Tibial nerve (tissue), 4 donors: Measurements from ENCODE around the gene ISY1. TPM values are rescaled to one million over a fixed set of nuclear protein-coding genes. Genes with fewer than 3 reads are reported as not detected.

Experiments used
- DNase-seq, 2 donors: peaks; one replicate each; pipeline ENCODE4 v3.0.0-alpha.2; 2019; ENCODE audit warnings: low spot score in 2 of 2
- H3K27ac ChIP-seq, 4 donors: fragments of 200-600 bp; sonication (generic) in 3 of 4; one replicate each; pipeline ENCODE4 v1.5.1; 2017 to 2019; ENCODE audit warnings: mild to moderate bottlenecking in 1 of 4
- H3K27me3 ChIP-seq, 2 donors: fragments of 200-600 bp; sonication (generic) in 1 of 2; one replicate each; pipeline versions ENCODE4 v1.5.1 to v1.6.0; 2017 to 2019
- H3K36me3 ChIP-seq, 3 donors: fragments of 200-600 bp; sonication (generic); one replicate each; pipeline ENCODE4 v1.5.1; 2018 to 2019
- H3K4me1 ChIP-seq, 4 donors: fragments of 200-600 bp; sonication (generic) in 3 of 4; one replicate each; pipeline ENCODE4 v1.5.1; 2017 to 2019
- H3K4me3 ChIP-seq, 4 donors: fragments of 200-600 bp; sonication (generic) in 3 of 4; one replicate each; pipeline ENCODE4 v1.5.1; 2017 to 2019; ENCODE audit warnings: mild to moderate bottlenecking in 1 of 4, moderate library complexity in 1 of 4
- H3K9me3 ChIP-seq, 4 donors: fragments of 200-600 bp; sonication (generic) in 3 of 4; one replicate each; pipeline ENCODE4 v1.5.1; 2017 to 2019
- EP300 ChIP-seq, 2 donors: sonication (generic); formaldehyde crosslinking; IDR thresholded peaks; one replicate each; pipeline ENCODE4 v1.6.1; 2017; ENCODE audit warnings: antibody characterized with exemption in 2 of 2, mild to moderate bottlenecking in 1 of 2
- POLR2A ChIP-seq, 2 donors: fragments of 450-650 bp; IDR thresholded peaks; one replicate each; pipeline ENCODE4 v1.6.1; 2017; ENCODE audit warnings: antibody characterized with exemption in 2 of 2, mild to moderate bottlenecking in 2 of 2, moderate library complexity in 2 of 2
- WGBS, 2 donors: methylation state at CpG; one replicate each; pipeline ENCODE4 v1.1.5; 2018; 5-methylcytosine and 5-hydroxymethylcytosine counted together
- total RNA-seq, 4 donors: library from RNA; depleted of rRNA; stranded (reverse); fragments of >200 nt; gene quantifications; one replicate each; pipeline ENCODE4 v1.1.0, GENCODE V29; 2016
- TF ChIP-seq, protein P1 (sequence below), 5 experiments: fragments of 200-600 bp in 3 of 5; fragments of 450-650 bp in 2 of 5; sonication (generic) in 3 of 5; IDR thresholded peaks; one replicate each; pipeline ENCODE4 v1.5.1; 2016 to 2019; ENCODE audit warnings: antibody characterized with exemption in 5 of 5, mild to moderate bottlenecking in 3 of 5, moderate library complexity in 2 of 5

ISY1 gene
- total RNA-seq, 4 donors from 2014 or later, result 9.8 to 20.9 (median 16.0) TPM

DNA sequence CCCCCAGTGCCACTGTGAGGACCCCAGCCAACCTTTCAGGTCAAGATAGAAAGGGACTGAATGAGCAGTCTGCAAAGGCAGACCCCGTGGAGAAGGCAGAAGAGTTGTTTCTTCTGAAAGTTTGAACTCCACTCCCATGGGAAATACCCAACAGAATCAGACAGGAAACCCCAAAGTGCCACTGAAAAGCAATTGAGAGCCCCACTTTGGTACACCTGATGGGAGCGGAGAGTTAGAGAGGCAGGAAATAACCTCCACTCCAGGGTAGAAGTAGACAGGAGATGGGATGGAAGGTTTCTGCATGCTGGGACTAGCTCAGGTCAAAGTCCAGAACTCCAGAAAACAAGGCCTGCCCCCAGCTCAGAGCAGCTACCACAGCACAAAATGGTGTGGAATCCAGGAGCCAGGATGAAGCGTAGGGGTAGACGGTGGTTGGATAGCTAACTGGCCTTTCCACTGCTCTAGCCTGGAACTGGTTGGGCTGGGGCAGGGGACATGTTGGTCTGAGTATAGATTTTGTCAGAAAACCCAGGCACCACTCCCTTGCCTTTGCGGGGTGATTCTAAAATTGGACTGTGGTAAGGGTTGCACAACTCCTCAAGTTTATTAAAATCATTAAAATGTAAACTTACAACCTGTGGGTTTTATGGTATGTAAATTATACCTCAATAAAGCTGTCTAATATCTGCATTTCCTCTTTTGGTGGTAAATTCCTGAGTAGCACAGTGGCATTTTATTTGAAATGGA lies 37.4 kb downstream of the ISY1 start:
- 64 to 69% methylated on average over 5 of the region's 5 CpGs for WGBS, 2 donors
- no peak overlapping the region for H3K4me3 ChIP-seq

DNA sequence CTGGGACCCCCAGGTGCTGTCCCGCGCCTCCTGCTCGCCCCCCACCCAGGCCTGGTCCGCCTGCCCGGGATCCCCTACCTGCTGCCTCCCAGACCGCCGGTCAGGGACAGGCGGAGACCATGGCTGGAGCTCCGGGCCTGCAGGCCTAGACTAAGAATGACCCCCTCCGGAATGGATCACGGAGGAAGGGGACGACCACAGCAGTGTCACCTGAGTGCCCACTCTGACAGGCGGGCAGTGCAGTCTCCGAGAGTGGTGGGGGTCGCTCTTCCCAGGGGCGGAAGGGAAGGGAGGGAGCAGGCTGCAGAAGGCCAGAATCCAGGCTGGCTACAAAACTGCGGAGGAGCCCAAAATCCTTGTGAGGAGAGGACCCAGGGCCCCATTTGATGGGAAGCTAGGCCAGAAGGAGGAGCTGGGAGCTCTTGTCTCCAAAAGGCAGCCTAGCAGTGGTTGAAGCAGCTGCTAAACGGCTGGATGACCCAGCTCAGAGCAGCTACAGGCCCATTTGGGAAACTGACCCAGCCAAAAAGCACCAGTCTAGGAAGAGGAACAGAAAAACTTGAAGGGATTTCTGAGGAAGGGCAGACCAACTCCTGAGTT lies 38.4 kb downstream of the ISY1 start:
- DNase-seq, result no peak
- peak overlapping the region; percentile 74 to 97 (median 86) for H3K27ac ChIP-seq
- no peaks in the 10 kb centered on the region for H3K9me3 ChIP-seq
- H3K27me3 ChIP-seq, result no peaks in the 10 kb centered on the region
- peaks cover 0 to 34% (median 20%) of the 10 kb centered on the region in 4 donors for H3K4me1 ChIP-seq
- H3K4me3 ChIP-seq, result peak overlapping the region; percentile 31 to 87 (median 80)
- WGBS, 2 donors, result 36 to 37% methylated on average over 18 of the region's 18 CpGs
- TF ChIP-seq POLR2A (IDR thresholded peaks at IDR 0.05) (no peak), EP300 (IDR thresholded peaks at IDR 0.05) (no peak)
- TF ChIP-seq, protein P1, sequence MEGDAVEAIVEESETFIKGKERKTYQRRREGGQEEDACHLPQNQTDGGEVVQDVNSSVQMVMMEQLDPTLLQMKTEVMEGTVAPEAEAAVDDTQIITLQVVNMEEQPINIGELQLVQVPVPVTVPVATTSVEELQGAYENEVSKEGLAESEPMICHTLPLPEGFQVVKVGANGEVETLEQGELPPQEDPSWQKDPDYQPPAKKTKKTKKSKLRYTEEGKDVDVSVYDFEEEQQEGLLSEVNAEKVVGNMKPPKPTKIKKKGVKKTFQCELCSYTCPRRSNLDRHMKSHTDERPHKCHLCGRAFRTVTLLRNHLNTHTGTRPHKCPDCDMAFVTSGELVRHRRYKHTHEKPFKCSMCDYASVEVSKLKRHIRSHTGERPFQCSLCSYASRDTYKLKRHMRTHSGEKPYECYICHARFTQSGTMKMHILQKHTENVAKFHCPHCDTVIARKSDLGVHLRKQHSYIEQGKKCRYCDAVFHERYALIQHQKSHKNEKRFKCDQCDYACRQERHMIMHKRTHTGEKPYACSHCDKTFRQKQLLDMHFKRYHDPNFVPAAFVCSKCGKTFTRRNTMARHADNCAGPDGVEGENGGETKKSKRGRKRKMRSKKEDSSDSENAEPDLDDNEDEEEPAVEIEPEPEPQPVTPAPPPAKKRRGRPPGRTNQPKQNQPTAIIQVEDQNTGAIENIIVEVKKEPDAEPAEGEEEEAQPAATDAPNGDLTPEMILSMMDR (IDR thresholded peaks at IDR 0.05), result no peak
- peaks cover 0 to 20% (median 0%) of the 10 kb centered on the region in 3 donors for H3K36me3 ChIP-seq

More for the DNA sequence above, 37.4 kb downstream of the ISY1 start:
- H3K4me1 ChIP-seq, result peaks cover 0 to 31% (median 19%) of the 10 kb centered on the region in 4 donors
- peak overlapping the region in 2 of 4 donors; percentile 87 to 97 for H3K27ac ChIP-seq
- no peaks in the 10 kb centered on the region for H3K9me3 ChIP-seq
- TF ChIP-seq POLR2A (IDR thresholded peaks at IDR 0.05) (no peak), EP300 (IDR thresholded peaks at IDR 0.05) (no peak)
- TF ChIP-seq, protein P1 (IDR thresholded peaks at IDR 0.05), result no peak
- H3K36me3 ChIP-seq, result peaks cover 0 to 29% (median 0%) of the 10 kb centered on the region in 3 donors
- H3K27me3 ChIP-seq, result no peaks in the 10 kb centered on the region
- no peak for DNase-seq

DNA sequence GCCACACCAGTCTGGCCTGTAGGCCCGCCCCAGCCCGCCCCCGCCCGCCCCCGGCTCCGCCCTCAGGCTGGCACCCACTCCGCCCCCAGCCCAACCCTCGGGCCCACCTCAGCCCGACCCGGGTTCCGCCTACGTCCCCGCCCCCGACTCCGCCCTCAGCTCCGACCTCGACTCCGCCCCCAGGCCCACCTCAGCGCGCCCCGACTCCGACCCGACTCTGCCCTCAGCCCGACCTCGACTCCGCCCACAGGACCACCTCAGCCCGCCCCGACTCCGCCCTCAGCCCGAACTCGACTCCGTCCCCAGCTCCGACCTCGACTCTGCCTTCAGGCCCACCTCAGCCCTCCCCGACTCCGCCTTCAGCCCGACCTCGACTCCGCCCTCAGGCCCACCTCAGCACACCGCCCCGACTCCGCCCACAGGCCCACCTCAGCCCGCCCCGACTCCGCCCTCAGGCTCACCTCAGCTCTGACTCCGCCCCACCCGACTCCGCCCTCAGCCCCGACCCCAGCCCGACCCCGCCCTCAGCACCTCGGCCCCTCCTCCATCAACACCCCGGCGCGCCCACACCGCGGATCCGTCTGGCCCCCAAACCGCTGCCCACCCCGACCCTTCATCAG lies 39.0 kb downstream of the ISY1 start, which contains the start of gene RAB43:
Gene RAB43 (minus strand): TSS at position 13 of the 620 bp plus-strand sequence. CDS start 315 bp downstream, outside the sequence.
- H3K27me3 ChIP-seq, result no peaks in the 10 kb centered on the region
- DNase-seq, result peak; percentile 78
- peaks cover 0 to 13% (median 0%) of the 10 kb centered on the region in 3 donors for H3K36me3 ChIP-seq
- H3K27ac ChIP-seq, result peak within 1 kb of the TSS; percentile 74 to 97 (median 86)
- H3K4me1 ChIP-seq, result peaks cover 0 to 40% (median 20%) of the 10 kb centered on the region in 4 donors
- no peaks in the 10 kb centered on the region for H3K9me3 ChIP-seq
- TF ChIP-seq EP300 (IDR thresholded peaks at IDR 0.05) (no peak), POLR2A (IDR thresholded peaks at IDR 0.05) (no peak)
- TF ChIP-seq, protein P1 (IDR thresholded peaks at IDR 0.05), result no peak
- H3K4me3 ChIP-seq, result peak within 1 kb of the TSS; percentile 72 to 87 (median 80)
- WGBS, 2 donors, result 4 to 6% methylated on average over 30 to 44 of the region's 60 CpGs

DNA sequence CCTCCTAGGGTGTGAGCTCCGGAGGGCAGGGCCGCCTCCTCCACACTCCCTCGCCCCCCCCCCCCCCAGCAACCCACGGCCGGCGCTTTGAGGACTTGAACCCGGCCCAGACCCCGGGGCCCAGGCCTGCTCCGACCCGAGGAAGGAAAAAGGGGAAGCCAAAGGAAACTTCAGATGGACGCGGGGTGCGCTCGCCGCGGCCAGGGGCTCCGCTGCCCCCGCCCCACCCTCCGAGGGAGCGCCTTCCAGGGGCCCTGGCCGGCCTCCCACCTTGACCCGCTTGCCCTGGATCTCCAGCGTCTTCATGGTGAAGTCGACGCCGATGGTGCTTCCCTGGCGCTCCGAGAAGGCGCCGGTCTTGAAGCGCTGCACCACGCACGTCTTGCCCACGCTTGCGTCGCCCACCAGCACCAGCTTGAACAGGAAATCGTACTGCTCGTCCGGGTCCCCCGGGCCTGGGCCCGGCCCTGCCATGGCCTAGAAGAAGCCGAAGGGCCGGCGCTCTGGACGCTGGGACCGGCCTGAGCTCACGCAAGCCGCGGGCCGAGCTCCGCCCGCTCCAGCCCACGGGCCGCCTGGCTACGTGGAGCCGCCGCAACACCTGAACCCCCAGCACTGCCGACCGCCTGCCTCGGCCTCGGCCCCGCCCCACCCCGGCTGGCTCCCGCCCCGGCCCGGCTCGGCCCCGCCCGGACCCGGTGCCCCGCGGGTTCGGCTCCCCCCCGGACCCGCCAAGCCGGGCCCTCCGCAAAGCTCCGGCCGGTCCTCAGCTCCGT lies 39.7 kb downstream of the ISY1 start:
- TF ChIP-seq, protein P1 (IDR thresholded peaks at IDR 0.05), result no peak
- TF ChIP-seq EP300 (IDR thresholded peaks at IDR 0.05) (no peak), POLR2A (IDR thresholded peaks at IDR 0.05) (peak in 1 of 2 donors; percentile 14)
- Histone ChIP-seq H3K9me3 (no peaks in the 10 kb centered on the region), H3K36me3 (peaks cover 0 to 6% (median 0%) of the 10 kb centered on the region in 3 donors), H3K4me1 (peaks cover 0 to 47% (median 20%) of the 10 kb centered on the region in 4 donors), H3K27me3 (no peaks in the 10 kb centered on the region), H3K4me3 (peak overlapping the region; percentile 72 to 87 (median 80)), H3K27ac (peak overlapping the region; percentile 74 to 97 (median 86))
- 0 to 2% methylated on average over 10 to 14 of the region's 80 CpGs for WGBS, 2 donors
- DNase-seq, result no peak
